HG03565 (cell line): ENCODE results near the gene BRD7.

Experiments used
- ATAC-seq: cut with Tn5 transposase; IDR thresholded peaks from one replicate; pipeline ENCODE4 v1.9.1; 2021; ENCODE audit warnings: mild to moderate bottlenecking, moderate library complexity; ENCODE audit not compliant: unreplicated experiment

The BRD7 gene

DNA sequence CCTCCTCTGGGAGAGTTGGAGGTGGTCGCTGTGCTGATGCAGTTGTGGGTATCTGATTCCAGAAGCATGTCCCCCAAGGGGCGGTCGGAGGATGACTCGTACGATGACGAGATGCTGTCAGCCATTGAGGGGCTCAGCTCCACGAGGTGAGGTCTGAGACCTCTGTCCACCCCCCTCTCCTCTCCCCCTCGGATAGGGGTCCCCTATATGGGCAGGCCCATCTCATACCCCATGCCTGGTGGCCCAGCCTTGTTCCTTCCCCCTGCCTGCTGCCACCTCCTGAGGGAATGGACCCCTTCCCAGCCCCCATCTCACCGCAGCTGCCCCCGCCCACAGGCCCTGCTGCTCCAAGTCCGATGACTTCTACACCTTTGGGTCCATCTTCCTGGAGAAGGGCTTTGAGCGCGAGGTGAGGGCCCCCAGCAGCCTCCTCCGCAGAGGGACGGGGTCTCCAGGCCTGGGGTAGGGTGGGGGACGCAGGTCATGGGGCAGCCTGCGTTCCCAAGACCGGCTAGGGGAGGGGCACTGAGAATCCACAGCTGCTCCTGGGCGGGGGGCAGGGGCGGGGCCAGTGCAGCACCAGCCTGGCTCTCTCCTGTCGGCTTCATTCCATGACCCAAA, 63.2 kb downstream of the BRD7 start:
- no peak for ATAC-seq

DNA sequence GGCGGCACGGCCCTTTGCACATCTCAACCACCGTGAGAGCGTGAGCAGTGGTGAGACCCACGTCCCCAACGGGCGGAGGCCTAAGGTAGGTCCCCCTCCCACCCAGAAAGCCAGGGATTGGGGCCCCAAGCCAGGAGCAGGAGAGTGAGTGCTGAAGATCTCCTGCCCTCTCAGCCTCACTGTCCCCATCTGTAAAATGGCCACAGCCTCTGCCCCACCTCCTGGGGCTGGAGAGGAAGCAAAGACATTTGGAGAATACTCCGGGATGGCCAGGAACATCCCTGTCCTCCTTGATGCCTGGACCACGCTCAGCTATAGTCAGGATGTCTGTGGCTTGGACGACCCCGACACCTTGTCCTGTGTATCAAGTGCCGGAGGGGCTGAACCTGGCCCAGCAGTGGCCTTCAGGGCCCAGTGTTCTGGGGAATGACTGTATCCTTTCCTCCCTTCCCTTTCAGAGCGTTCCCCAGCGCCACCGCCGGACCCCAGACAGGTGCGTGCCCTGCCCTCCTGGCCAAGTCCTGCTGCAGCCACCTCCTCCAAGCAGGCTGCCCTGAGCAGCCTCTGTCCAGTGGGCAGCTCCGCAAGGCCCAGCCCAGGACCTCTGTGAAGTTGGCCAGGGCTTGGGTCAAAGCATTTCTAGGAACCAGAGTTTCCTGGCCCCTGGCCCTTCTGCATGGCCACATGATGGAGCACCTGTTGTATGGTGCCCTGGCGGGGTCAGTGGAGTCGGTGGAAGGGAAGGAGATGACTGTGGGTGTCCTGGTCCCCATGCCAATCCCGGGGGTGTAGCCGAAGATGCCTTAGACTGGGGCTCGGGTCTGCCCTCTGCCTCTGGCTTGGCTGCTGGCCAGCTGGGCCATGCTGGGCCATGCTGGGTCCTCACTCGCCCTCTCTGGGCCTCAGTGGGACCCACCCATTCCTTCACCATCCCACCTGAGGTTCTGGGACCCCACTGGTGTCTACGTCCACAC, 64.0 kb downstream of the BRD7 start:
- no peak for ATAC-seq

DNA sequence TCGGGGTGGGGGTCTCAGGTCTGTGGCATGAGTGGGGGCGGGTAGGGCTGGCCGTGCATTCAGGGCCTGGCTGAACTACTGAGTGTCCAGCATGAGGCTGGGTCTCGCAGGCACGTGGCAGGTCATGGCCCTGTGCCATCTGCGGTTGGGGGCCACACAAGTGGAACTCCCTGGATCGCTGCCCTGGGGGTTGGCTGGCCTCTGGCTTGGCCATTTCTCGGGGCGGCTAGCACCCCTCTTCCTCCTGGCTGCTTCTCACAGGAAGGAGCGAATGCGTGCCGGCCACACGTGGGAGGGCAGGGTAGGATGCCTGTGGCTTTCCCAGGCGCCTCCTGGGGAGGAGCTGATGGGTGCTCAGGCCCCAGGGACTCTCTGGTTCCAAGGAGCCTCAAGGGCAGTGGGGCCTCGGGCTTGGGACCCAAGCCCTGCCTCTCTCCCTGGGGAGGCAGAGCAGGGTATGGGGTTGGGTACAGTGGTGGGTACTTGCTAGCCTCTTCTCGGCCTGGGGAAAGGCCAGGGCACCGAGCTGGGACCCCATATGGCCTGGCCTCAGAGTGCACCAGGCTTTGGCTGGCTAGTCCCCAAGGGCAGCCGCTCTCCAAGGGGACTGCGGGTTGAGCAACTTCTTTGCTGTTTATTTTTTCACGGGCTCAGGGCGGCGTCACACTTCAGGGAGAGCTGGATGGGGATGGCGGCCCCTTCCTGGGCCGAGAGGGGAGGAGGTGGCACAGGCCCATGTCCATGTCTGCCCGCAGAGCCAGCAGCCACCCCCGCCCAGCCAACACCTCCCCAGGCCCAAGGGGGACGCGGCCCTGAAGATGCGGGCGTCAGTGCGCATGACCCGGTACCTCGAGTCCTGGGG, 65.0 kb downstream of the BRD7 start:
- no peak for ATAC-seq

DNA sequence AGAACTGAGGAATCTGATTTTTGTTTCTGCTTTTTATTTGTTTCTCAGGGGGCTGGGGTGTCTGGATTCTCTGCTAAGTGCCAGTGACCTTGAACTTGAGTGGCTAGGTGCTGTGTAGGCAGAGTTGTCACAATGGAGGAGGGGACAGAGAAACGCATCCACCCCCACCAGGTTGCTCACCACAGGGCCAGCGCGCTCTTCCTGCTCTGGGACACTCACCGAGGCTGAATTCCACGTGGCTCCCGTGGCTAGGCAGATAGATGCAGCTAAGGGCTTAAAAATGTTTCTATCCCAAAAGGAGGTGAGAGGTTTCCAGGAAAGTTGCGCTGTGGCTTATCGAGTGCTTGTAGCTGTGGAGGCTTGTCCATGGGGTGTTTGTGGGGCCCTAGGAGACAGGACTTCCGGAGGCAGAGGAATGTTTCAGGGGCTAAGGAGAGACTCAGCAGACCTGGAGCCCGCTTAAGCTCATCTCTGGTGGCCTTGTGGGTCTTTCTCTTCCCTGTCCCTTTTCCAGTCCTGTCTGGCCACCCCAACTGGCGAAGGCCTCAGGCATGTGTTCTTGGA, 65.7 kb downstream of the BRD7 start:
- no peak for ATAC-seq

DNA sequence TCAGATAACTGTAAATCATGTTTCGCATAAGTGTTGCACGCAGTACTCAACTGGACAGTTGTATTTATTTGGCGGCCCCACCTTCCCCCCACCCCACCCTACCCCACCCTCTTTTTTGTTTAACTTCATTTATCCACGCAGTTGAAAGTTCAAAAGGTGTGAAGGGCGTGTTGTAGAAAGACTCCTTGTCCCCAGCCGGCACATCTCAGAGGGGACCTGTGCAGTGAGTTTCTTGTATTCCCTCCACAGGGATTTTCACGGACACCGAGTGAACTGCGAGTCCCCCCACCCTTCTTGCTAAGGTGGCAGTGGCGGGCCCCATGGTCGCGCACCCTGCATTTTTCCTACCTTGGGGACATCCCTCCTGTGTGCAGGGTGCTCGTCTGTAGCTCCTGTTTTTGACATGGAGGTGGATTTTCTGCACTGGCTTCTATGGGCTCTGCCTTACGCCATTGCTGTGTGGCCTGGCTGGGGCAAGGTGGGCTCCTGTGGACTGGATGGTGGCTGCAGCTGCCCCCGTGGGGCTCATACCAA, 66.2 kb downstream of the BRD7 start:
- ATAC-seq = no peak

DNA sequence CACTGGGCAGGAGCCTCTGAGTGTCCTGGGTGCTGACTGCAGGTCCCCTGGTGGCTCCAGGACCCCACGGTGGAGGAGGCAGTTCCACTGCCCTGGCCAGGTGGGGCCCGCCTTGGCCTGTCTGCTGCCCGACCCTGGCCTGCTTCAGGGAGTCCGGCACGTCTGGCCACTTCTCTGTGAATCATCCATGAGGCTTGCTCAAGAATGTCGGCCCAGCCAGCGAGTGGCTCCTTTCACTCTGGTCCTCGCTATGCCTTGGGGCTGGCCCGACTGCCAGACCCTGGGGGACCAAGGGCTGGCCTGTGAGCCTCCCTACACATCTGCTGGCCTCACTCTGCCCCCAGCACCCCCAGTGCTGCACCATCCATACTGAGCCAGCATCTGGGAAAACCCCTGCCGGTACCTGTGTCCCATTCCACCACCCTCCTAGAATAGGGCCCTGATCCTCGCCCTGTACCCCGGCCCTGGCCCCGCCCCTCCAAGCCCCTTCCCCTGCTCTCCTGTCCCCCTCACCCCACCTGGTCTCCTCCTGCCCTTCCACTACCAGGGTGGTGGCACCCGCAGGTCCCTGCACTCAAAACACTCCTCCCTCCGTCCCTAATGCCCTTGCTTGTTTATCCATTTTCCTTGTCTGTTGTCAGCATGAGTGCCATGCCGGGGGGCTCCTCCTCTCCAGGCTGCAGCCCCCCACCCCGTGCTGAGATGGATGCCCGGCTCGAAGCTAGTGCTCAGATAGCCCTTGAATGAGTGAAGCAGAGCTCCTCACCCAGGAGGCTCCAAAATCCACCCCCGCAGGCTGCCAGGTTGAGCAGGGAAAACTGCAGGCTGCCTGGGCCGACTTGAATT, 66.9 kb downstream of the BRD7 start:
- ATAC-seq = no peak

DNA sequence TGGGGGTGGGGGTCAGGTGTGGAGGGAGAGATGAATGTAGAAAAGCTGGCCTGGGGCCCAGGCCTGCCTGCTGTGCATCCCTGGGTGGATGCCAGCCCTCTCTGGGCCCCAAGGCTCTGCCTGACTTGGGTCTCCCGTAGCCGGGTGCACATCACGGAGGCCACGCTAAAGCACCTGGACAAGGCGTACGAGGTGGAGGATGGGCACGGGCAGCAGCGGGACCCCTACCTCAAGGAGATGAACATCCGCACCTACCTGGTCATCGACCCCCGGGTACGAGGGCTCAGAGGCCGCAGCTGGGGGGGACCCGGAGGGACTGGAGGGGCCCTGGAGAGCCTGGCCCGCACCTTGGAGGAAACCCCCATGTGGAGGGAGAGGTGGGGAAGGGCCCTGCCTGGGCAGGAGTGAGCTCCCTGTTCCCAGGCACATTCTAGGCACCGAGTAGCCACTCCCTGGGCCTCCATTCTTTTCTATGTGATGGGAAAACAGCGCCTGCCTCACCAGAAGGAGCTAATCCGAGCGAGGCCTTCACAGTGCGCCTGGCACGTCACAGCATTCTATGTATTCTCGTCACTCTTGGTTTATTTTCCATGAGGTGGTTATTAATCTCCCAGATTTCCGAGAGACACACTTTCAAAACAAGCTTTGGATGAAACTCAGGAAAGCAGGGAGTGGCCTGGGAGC, 67.7 kb downstream of the BRD7 start:
- no peak for ATAC-seq

DNA sequence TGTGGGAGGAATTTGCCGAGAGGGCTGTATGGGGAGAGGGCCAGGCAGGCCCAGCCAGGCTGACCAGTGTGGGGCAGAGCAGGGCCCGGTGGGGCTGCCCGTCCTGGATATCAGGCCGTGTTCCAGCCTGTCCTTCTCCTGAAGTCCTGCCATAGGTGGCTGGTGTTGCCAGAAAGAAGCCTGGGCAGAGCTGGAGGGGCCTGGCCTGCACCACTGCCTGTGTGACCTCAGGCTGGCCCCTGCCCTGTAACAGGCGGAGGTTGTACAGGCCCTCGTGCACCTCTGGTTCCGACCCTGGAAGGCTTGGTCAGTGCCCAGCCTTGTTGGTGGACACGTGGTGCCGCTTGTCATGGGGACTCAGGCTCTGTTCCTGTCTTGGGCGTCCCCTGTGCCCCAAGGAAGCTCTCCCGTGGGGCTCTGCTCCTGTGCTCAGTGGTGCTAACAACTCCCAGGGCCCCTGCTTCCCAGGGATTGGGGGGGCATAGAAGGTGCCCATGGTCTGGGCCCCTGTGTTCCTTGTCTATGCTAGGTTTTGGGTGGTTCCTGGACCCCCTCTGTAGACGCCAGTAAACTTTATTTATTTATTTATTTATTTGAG, 69.2 kb downstream of the BRD7 start:
- no peak for ATAC-seq

DNA sequence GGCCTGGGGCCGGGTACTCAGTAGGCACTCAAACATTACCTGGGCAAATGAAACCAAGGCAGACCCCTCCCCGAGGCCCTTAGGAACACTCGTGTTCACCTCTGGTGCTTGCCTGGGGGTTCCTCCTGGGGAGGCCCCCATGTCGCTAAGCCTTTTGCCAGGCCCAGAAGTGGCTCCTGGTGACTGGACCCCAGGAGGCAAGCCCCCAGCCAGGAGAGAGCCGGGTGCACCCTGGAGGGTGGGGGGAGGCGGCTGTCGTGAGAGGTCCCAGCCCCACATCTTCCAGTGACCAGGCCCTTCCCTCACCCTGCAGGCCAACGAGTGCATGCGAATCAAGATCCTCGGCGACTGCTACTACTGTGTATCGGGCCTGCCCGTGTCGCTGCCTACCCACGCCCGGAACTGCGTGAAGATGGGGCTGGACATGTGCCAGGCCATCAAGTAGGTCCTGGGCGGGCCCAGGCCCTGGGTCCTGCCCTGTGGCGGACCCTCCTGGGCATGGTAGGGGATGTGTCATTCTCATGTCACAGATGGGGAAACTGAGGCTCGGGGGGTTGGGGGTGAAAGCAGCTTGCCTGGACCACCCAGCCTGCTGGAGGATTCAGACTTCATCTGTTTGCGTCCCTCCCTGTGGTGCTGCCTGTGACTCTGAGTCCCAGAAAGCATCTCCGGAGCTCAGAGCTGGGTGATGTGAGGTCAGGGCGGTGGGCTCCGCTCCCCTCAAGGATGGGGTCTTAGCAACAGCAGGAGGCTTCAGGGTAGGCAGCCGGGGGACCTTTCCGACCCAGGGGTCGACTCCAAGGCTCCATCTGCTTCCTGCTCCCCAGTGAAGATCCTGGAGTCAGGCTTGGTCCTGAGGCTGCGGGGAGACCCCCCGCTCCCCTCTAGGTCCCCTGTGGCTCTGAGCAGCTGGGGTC, 69.9 kb downstream of the BRD7 start:
- ATAC-seq = no peak

DNA sequence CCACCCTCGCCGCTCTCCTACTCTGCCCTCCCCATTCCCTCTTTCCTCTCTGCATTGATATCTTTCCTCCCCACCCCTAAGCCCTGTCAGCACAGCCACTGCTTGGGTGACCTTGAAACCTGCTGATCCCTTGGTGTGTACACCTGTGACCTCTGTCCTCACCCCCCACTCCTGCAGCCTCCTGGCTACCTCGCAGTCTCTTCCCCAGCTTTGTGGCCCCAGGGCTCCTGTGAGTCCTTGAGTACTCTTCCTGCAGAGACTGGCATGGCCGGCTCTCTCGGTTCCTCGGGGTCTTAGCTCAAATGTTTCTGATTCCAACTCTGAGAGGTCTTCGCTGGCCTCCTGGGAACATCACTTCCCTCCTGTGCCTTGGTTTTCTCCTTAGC, 70.7 kb downstream of the BRD7 start:
- ATAC-seq = no peak

DNA sequence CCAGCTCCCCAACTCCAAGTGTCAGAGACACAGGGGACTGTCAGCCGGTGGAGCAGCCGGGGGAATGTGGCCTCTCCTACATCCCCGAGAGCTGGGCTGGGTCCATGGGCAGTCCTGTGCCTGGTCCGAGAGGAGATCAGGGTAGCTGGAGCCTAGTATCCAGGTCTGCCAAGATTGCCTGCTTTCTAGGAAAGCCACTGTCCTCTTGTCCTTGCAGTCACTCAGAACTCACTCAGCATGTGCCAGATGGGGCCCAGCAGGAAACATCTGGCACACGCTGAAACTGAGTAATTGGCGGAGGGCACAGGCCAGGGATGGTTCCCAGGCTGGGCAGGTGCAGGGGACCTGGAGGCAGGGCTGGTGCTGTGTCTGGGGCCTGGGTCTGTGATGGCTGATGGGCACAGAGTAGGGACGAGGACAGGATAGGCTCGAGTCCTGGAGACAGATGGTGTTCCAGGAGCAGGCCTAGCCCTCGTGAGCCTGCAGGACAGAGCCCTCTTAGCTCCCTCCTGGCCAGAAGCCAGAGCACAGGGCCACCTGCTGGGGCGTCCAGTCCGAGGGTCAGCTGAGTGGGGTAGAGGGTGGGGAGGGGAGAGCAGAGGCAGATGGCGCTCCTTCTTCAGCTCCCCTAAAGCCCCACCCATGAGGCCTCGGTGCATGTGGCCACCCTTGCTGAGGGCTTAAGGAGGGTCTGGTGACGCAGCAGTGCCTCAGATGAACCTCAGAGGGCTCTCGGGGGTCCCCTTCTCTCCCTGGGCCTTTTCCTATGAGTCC, 71.3 kb downstream of the BRD7 start:
- no peak for ATAC-seq

DNA sequence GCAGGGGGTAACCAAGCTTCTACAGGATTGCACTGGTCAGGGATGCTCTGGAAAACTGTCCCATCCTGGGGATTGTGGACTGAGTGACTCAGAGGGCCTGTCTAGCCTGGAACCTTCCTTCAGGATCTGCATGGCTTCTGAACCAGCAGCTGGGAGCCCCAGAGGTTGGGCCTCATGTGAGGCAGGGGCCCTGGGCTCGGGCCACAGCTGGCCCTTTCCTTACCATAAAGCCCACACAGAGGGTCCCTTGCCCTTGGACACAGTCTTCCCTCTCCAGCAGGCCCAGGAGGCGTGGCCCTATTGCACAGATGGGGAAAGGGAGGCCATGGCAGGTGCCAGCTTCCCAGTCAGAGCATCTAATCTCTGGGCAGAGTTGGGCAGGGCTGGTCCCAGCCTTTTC, 72.0 kb downstream of the BRD7 start:
- no peak for ATAC-seq

DNA sequence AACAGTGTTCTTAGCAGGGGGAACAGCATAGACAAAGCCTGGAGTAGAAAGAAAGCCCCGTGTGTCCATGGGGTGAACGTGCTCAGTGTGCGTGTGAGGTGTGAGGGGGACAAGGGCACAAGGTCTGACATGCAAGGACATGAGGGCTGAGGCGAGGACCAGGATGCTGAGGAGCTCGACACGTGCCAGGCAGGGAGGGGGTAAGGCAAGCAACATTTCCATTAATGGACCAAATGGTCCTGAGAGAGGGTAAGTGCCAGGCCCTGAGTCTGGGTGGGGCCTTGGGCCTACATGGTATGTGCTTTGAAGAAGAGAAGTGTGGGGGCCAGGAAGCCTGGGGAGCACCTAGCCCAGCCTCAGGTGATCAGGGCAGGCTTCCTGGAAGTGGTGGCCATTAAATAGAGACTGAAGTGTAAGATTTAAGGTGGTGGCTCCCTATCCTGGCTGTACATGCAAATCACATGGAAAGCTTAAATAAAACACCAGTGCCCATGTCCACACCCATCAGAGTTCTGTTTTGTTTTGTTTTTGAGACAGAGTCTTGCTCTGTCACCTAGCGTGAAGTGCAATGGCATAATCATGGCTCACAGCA, 73.2 kb downstream of the BRD7 start:
- ATAC-seq = no peak

DNA sequence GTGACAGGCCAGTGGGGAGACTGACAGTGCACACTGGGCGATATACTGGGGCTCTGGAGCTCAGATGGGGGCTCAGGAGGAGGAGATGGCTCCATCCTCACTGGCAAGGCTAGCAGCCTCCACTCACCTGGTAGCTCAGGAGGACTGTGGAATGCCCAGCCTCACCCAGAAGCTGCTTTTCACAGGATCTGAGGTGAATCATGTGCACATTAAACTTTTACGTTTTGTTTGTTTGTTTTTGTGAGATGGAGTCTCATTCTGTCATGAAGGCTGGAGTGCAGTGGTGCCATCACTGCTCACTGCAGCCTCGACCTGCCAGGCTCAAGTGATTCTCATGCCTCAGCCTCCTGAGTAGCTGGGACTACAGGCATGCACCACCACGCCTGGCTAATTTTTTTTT, 73.8 kb downstream of the BRD7 start:
- no peak for ATAC-seq

DNA sequence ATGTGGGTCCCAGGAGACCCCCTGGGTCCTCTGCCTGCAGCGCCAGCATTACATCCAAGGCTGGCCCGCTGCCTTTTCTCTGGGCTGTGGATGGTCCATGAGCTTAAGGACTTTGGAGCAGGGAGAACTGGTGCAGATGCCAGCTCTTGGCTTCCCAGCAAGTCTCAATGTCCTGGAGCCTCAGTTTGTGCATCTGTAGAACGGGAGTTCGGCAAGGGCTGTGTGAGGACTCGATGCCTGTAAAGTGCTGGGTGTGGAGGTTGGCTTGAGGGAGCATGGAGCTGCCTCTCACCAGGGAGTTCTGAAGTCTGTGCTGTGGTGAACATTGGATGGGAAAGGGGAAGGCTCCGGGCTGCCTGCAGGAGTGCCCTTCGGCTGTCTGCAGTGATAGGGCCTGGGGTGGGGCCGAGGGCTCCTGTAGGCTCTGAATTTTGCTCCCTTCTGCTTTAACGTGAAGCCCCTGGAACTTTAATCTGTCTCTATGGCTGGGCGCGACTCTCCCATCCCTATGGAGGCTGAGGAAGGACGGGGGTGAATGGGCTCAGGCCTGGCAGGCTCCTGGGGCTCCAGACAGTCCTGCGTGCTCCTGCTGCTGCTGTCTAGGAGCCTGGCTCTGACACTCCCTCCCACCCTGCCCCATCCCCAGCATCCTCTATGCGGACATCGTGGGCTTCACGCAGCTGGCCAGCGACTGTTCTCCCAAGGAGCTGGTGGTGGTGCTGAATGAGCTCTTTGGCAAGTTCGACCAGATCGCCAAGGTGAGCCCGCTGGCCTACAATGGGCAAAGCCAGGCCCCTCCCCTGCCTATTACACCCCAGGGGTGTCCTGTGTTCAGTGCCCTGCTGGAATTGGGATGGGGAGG, 74.6 kb downstream of the BRD7 start:
- ATAC-seq = no peak
